HepG2 (cell line): ENCODE measurements around the gene SEBOX. TPM values are rescaled to one million over a fixed set of nuclear protein-coding genes. Genes with fewer than 3 reads are reported as not detected.

Experiments
- ATF7 ChIP-seq, 2 experiments: fragments of 450-650 bp in 1 of 2; sonication (generic) in 1 of 2; formaldehyde crosslinking in 1 of 2; IDR thresholded peaks; 2 replicates each; pipeline versions ENCODE4 v1.4.0 to v1.6.1; 2016 to 2020; ENCODE audit warnings: antibody characterized with exemption in 1 of 2, mild to moderate bottlenecking in 1 of 2, missing genetic modification reagents in 1 of 2
- CC2D1A ChIP-seq: sonication (generic); formaldehyde crosslinking; IDR thresholded peaks from 2 replicates; pipeline ENCODE4 v1.8.1; 2023; ENCODE audit warnings: mild to moderate bottlenecking, missing genetic modification reagents
- FOXJ3 ChIP-seq: sonication (generic); formaldehyde crosslinking; IDR thresholded peaks from 2 replicates; pipeline ENCODE4 v1.4.0; 2020; ENCODE audit warnings: missing genetic modification reagents, mild to moderate bottlenecking, borderline replicate concordance
- HNRNPLL ChIP-seq: fragments of 200-400 bp; formaldehyde crosslinking; IDR thresholded peaks from 2 replicates; pipeline ENCODE4 v1.6.1; 2017; ENCODE audit warnings: mild to moderate bottlenecking, low read depth, low read length; ENCODE audit not compliant: poor library complexity, severe bottlenecking
- KDM4B ChIP-seq: sonication (generic); formaldehyde crosslinking; IDR thresholded peaks from 2 replicates; pipeline ENCODE4 v1.4.0; 2020; ENCODE audit warnings: missing genetic modification reagents
- MIER3 ChIP-seq: IDR thresholded peaks from 2 replicates; pipeline ENCODE4 v1.6.1; 2016; ENCODE audit warnings: missing compliant biosample characterization, borderline replicate concordance
- NR2F1 ChIP-seq, 2 experiments: fragments of 450-650 bp in 1 of 2; formaldehyde crosslinking in 1 of 2; IDR thresholded peaks; 2 replicates each; pipeline versions ENCODE4 v1.5.0 to v1.6.1; 2016 to 2020; ENCODE audit warnings: mild to moderate bottlenecking in 1 of 2, missing compliant biosample characterization in 1 of 2, missing genetic modification reagents in 1 of 2, moderate library complexity in 1 of 2
- REST ChIP-seq, 2 experiments: IDR thresholded peaks; 2 replicates each; pipeline ENCODE4 v1.6.1; 2011 to 2012; ENCODE audit warnings: low read length in 2 of 2, borderline replicate concordance in 1 of 2, low read depth in 1 of 2, mild to moderate bottlenecking in 1 of 2, moderate library complexity in 1 of 2
- REXO4 ChIP-seq: sonication (generic); formaldehyde crosslinking; IDR thresholded peaks from 2 replicates; pipeline ENCODE4 v1.8.0; 2022; ENCODE audit warnings: missing genetic modification reagents, mild to moderate bottlenecking, borderline replicate concordance
- TBL1XR1 ChIP-seq: fragments of 150-350 bp; IDR thresholded peaks from 2 replicates; pipeline ENCODE4 v1.6.1; 2014; ENCODE audit warnings: borderline replicate concordance, low read length; ENCODE audit not compliant: partially characterized antibody
- ZBTB7A ChIP-seq: sonication (generic); formaldehyde crosslinking; IDR thresholded peaks from 2 replicates; pipeline ENCODE4 v1.8.0; 2022; ENCODE audit warnings: mild to moderate bottlenecking, missing genetic modification reagents
- ZFX ChIP-seq: sonication (generic); formaldehyde crosslinking; IDR thresholded peaks from 2 replicates; pipeline ENCODE4 v1.4.0; 2020; ENCODE audit warnings: mild to moderate bottlenecking, low read depth, missing genetic modification reagents, moderate library complexity
- ZNF24 ChIP-seq: fragments of 450-650 bp; IDR thresholded peaks from 2 replicates; pipeline ENCODE4 v1.6.1; 2017; ENCODE audit warnings: antibody characterized with exemption, mild to moderate bottlenecking
- ZNF317 ChIP-seq: sonication (generic); formaldehyde crosslinking; IDR thresholded peaks from 2 replicates; pipeline ENCODE4 v1.5.0; 2020; ENCODE audit warnings: mild to moderate bottlenecking, missing genetic modification reagents
- ZNF329 ChIP-seq: sonication (generic); formaldehyde crosslinking; IDR thresholded peaks from 2 replicates; pipeline ENCODE4 v1.9.0; 2021; ENCODE audit warnings: low read depth, mild to moderate bottlenecking, missing genetic modification reagents
- ZNF737 ChIP-seq: sonication (generic); formaldehyde crosslinking; IDR thresholded peaks from 2 replicates; pipeline ENCODE4 v1.5.0; 2020; ENCODE audit warnings: missing genetic modification reagents, mild to moderate bottlenecking, borderline replicate concordance
- ZNF788 ChIP-seq: sonication (generic); formaldehyde crosslinking; IDR thresholded peaks from 2 replicates; pipeline ENCODE4 v1.5.0; 2020; ENCODE audit warnings: mild to moderate bottlenecking, missing genetic modification reagents, borderline replicate concordance
- ZNF883 ChIP-seq: sonication (generic); formaldehyde crosslinking; IDR thresholded peaks from 2 replicates; pipeline ENCODE4 v1.5.1; 2020; ENCODE audit warnings: mild to moderate bottlenecking, missing genetic modification reagents; ENCODE audit errors: not compliant biosample characterization
- polyA plus RNA-seq, 8 experiments: library from polyadenylated mRNA; depleted of rRNA in 3 of 8; stranded (reverse) in 7 of 8; unstranded in 1 of 8; fragments of >200 nt; fragmentation: Illumina TruSeq in 4 of 8; extraction: Trizol in 4 of 8; gene quantifications; 2 replicates each; pipeline versions ENCODE4 v1.2.1 to v1.2.3, GENCODE V29; 2011 to 2016; ENCODE audit warnings: low read depth in 4 of 8, missing spikeins in 1 of 8, mixed read lengths in 1 of 8; ENCODE audit not compliant: insufficient read depth in 1 of 8
- total RNA-seq, 5 experiments: library from RNA; depleted of rRNA; stranded (reverse); fragments of >200 nt; fragmentation: Illumina TruSeq; extraction: Trizol; gene quantifications; 2 replicates each; pipeline ENCODE4 v1.2.3, GENCODE V29; 2016; ENCODE audit warnings: low read depth in 1 of 5
- TF ChIP-seq, protein P1 (sequence below): sonication (generic); formaldehyde crosslinking; IDR thresholded peaks from 2 replicates; pipeline ENCODE4 v1.8.1; 2023; ENCODE audit warnings: mild to moderate bottlenecking, missing genetic modification reagents, borderline replicate concordance
- TF ChIP-seq, protein P2 (sequence below): sonication (generic); formaldehyde crosslinking; IDR thresholded peaks from 2 replicates; pipeline ENCODE4 v1.4.0; 2020; ENCODE audit warnings: missing genetic modification reagents
- TF ChIP-seq, protein P3 (sequence below): sonication (generic); formaldehyde crosslinking; IDR thresholded peaks from 2 replicates; pipeline ENCODE4 v1.4.0; 2020; ENCODE audit warnings: mild to moderate bottlenecking, missing genetic modification reagents
- TF ChIP-seq, protein P4 (sequence below): sonication (generic); formaldehyde crosslinking; IDR thresholded peaks from 2 replicates; pipeline ENCODE4 v1.8.0; 2022; ENCODE audit warnings: missing genetic modification reagents, mild to moderate bottlenecking, moderate library complexity, borderline replicate concordance

Gene SEBOX
- total and polyA plus RNA-seq, 2 of the 13 experiments (the other 11 are each of a cell fraction or from before 2014, with no cell fraction given) = not detected

- TF ChIP-seq ZFX (CRISPR knock-in tag) (peak; percentile 46), ZBTB7A (CRISPR knock-in tag) (peak; percentile 91), ZNF24 (no peak), KDM4B (CRISPR knock-in tag) (no peak), REST (IDR thresholded peaks at IDR 0.05; ENCODE audit: borderline replicate concordance in 1 of 2, low read depth in 1 of 2, low read length in 2 of 2) (peak in 1 of 2 experiments; percentile 54; a peak in 2 of 4 replicates), ZNF788 (CRISPR knock-in tag) (peak; percentile 73; the same call in 1 of the 2 replicates), ZNF737 (CRISPR knock-in tag) (no peak), MIER3 (CRISPR knock-in tag) (peak; percentile 93; the same call in 1 of the 2 replicates), ATF7 (IDR thresholded peaks at IDR 0.05) (no peak), ATF7 (CRISPR knock-in tag; IDR thresholded peaks at IDR 0.05) (no peak), ZNF883 (CRISPR knock-in tag) (no peak), FOXJ3 (CRISPR knock-in tag) (peak; percentile 66; the same call in 1 of the 2 replicates), HNRNPLL (no peak), NR2F1 (CRISPR knock-in tag; IDR thresholded peaks at IDR 0.05) (peak; percentile 89 to 93), REXO4 (CRISPR knock-in tag) (no peak), ZNF329 (CRISPR knock-in tag) (no peak), TBL1XR1 (peak; percentile 47), ZNF317 (peak; percentile 57; the same call in 1 of the 2 replicates), CC2D1A (CRISPR knock-in tag) (no peak)
- TF ChIP-seq, protein P1, sequence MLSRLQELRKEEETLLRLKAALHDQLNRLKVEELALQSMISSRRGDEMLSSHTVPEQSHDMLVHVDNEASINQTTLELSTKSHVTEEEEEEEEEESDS (CRISPR knock-in tag) = no peak
- TF ChIP-seq, protein P2, sequence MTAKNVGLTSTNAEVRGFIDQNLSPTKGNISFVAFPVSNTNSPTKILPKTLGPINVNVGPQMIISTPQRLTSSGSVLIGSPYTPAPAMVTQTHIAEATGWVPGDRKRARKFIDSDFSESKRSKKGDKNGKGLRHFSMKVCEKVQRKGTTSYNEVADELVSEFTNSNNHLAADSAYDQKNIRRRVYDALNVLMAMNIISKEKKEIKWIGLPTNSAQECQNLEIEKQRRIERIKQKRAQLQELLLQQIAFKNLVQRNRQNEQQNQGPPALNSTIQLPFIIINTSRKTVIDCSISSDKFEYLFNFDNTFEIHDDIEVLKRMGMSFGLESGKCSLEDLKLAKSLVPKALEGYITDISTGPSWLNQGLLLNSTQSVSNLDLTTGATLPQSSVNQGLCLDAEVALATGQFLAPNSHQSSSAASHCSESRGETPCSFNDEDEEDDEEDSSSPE (CRISPR knock-in tag) = no peak
- TF ChIP-seq, protein P3, sequence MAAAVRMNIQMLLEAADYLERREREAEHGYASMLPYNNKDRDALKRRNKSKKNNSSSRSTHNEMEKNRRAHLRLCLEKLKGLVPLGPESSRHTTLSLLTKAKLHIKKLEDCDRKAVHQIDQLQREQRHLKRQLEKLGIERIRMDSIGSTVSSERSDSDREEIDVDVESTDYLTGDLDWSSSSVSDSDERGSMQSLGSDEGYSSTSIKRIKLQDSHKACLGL (CRISPR knock-in tag) = no peak
- TF ChIP-seq, protein P4, sequence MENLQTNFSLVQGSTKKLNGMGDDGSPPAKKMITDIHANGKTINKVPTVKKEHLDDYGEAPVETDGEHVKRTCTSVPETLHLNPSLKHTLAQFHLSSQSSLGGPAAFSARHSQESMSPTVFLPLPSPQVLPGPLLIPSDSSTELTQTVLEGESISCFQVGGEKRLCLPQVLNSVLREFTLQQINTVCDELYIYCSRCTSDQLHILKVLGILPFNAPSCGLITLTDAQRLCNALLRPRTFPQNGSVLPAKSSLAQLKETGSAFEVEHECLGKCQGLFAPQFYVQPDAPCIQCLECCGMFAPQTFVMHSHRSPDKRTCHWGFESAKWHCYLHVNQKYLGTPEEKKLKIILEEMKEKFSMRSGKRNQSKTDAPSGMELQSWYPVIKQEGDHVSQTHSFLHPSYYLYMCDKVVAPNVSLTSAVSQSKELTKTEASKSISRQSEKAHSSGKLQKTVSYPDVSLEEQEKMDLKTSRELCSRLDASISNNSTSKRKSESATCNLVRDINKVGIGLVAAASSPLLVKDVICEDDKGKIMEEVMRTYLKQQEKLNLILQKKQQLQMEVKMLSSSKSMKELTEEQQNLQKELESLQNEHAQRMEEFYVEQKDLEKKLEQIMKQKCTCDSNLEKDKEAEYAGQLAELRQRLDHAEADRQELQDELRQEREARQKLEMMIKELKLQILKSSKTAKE = peak; percentile 93
These were observed 3.4 kb upstream of the SEBOX start (continued) for GRCh38 chr17:28368306-28368831.
